ENCODE measurements around the gene LIG1.

Gene LIG1

GRCh38 chr19:48206397-48207093 is 36.4 kb upstream of the LIG1 start:
- no peak for TF ChIP-seq CTCF (IDR thresholded peaks at IDR 0.05; ENCODE audit: low read depth, low read length, missing control alignments)
- H3K27ac ChIP-seq, result no peak overlapping the region
- DNase-seq, result no peak
- no peaks in the 10 kb centered on the region for H3K36me3 ChIP-seq (replicated peaks)
- no peak overlapping the region for H3K4me3 ChIP-seq (ENCODE audit: low read depth, low read length)
- in situ Hi-C loops (cut with HindIII; ENCODE audit: low pct_ligation_motif_present, low sequenced_read_pairs), result no loop called here
- H3K27me3 ChIP-seq (replicated peaks), result no peaks in the 10 kb centered on the region

- peak overlapping the region; percentile 57 for H3K27ac ChIP-seq
- peak; percentile 92 for DNase-seq
- H3K4me3 ChIP-seq (ENCODE audit: low read depth, low read length), result peak overlapping the region; percentile 82
- no peaks in the 10 kb centered on the region for H3K27me3 ChIP-seq (replicated peaks)
- no peak for TF ChIP-seq CTCF (IDR thresholded peaks at IDR 0.05; ENCODE audit: low read depth, low read length, missing control alignments)
- in situ Hi-C loops (cut with HindIII; ENCODE audit: low pct_ligation_motif_present, low sequenced_read_pairs), result no loop called here
- H3K36me3 ChIP-seq (replicated peaks), result no peaks in the 10 kb centered on the region
Measured at GRCh38 chr19:48203794-48204628, 33.9 kb upstream of the LIG1 start.

GRCh38 chr19:48203222-48203793 is 33.2 kb upstream of the LIG1 start:
- in situ Hi-C loops (cut with HindIII; ENCODE audit: low pct_ligation_motif_present, low sequenced_read_pairs), result no loop called here
- no peak for DNase-seq
- H3K27ac ChIP-seq, result peak overlapping the region; percentile 57
- peak overlapping the region; percentile 82 for H3K4me3 ChIP-seq (ENCODE audit: low read depth, low read length)
- TF ChIP-seq CTCF (IDR thresholded peaks at IDR 0.05; ENCODE audit: low read depth, low read length, missing control alignments), result no peak
- no peaks in the 10 kb centered on the region for H3K36me3 ChIP-seq (replicated peaks)
- H3K27me3 ChIP-seq (replicated peaks), result no peaks in the 10 kb centered on the region

- no peak overlapping the region for H3K27ac ChIP-seq
- no peak overlapping the region for H3K4me3 ChIP-seq (ENCODE audit: low read depth, low read length)
- TF ChIP-seq CTCF (IDR thresholded peaks at IDR 0.05; ENCODE audit: low read depth, low read length, missing control alignments), result no peak
- no peak for DNase-seq
- H3K36me3 ChIP-seq (replicated peaks), result no peaks in the 10 kb centered on the region
- in situ Hi-C loops (cut with HindIII; ENCODE audit: low pct_ligation_motif_present, low sequenced_read_pairs), result no loop called here
- H3K27me3 ChIP-seq (replicated peaks), result no peaks in the 10 kb centered on the region
Measured at GRCh38 chr19:48196933-48197665, 27.0 kb upstream of the LIG1 start.

GRCh38 chr19:48196321-48196763 is 26.2 kb upstream of the LIG1 start:
- in situ Hi-C loops (cut with HindIII; ENCODE audit: low pct_ligation_motif_present, low sequenced_read_pairs), result no loop called here
- TF ChIP-seq CTCF (IDR thresholded peaks at IDR 0.05; ENCODE audit: low read depth, low read length, missing control alignments), result no peak
- DNase-seq, result no peak

More at GRCh38 chr19:48196321-48196763, 26.2 kb upstream of the LIG1 start:
- Histone ChIP-seq H3K27me3 (replicated peaks) (no peaks in the 10 kb centered on the region), H3K4me3 (ENCODE audit: low read depth, low read length) (no peak overlapping the region), H3K27ac (no peak overlapping the region), H3K36me3 (replicated peaks) (no peaks in the 10 kb centered on the region)

Measured in brain microvascular endothelial cell (primary cell).